HCT116 (cell line): ENCODE data around the gene C2CD2L. TPM values are rescaled to one million over a fixed set of nuclear protein-coding genes. Genes with fewer than 3 reads are reported as not detected.
"Not testable (repeated sequence)": the region's sequence is repeated elsewhere in the genome, so short reads cannot be mapped to it uniquely, and the experiment has no call there.

Experiments
- ATAC-seq: fragments of 200-7000 bp; cut with Tn5 transposase; 2 replicates; pipeline ENCODE4 v1.9.1; 2020; ENCODE audit warnings: mild to moderate bottlenecking, moderate library complexity
- BruUV-seq: library from RNA; stranded (reverse); fragments of 400-500 nt; replicated peaks from 2 replicates; lab custom pipeline; 2021; lab: Mats Ljungman, UMichigan
- CTCF ChIA-PET: fragments of 300-600 bp; sonication (Branson Sonifier 250); formaldehyde crosslinking; loops from one replicate; lab custom pipeline; 2021; ENCODE audit warnings: antibody characterized with exemption; lab: Charles Lee
- POLR2A ChIA-PET: fragments of 300-600, 350-600 bp; sonication (Branson Sonifier 250); formaldehyde crosslinking; loops from one replicate; lab custom pipeline; 2021; ENCODE audit warnings: antibody characterized with exemption; lab: Charles Lee
- RAD21 ChIA-PET, 2 experiments: fragments of 300-600 bp; sonication (Branson Sonifier 250); formaldehyde crosslinking; loops; one replicate each; lab custom pipeline; 2023; ENCODE audit warnings: low total read pairs in 2 of 2; ENCODE audit not compliant: uncharacterized antibody in 2 of 2, unreplicated experiment in 2 of 2, low non-redundant PET in 1 of 2; lab: Charles Lee
- DNase-seq: peaks from one replicate; pipeline ENCODE4 v3.0.0-alpha.2; 2010; ENCODE audit warnings: low read depth, low spot score
- H2AFZ ChIP-seq: fragments of 200-600 bp; shearing (Covaris generic), sonication (generic); 2 replicates; pipeline ENCODE4 v1.6.1; 2017; ENCODE audit warnings: low read depth, mixed run types, mixed read lengths, antibody characterized with exemption, low read length; ENCODE audit not compliant: poor library complexity, severe bottlenecking
- H3K27ac ChIP-seq: 2 replicates; pipeline ENCODE4 v1.5.1; 2012; ENCODE audit warnings: low read depth, low read length
- H3K27me3 ChIP-seq: fragments of 200-600 bp; sonication (generic); 2 replicates; pipeline ENCODE4 v1.6.1; 2016; ENCODE audit warnings: mixed run types, low read length, mixed read lengths; ENCODE audit not compliant: insufficient read depth
- H3K36me3 ChIP-seq, 2 experiments: fragments of 200-500 bp in 1 of 2; fragments of 200-600 bp in 1 of 2; sonication (Bioruptor generic) in 1 of 2; sonication (generic) in 1 of 2; 2 replicates each; pipeline versions ENCODE4 v1.5.1 to v1.6.1; 2014 to 2016; ENCODE audit warnings: low read length in 2 of 2, inconsistent platforms in 1 of 2, mixed read lengths in 1 of 2, mixed run types in 1 of 2; ENCODE audit not compliant: insufficient read depth in 2 of 2, control insufficient read depth in 1 of 2
- H3K4me1 ChIP-seq, 2 experiments: fragments of 200-600 bp in 1 of 2; sonication (generic) in 1 of 2; 2 replicates each; pipeline versions ENCODE4 v1.5.1 to v1.6.1; 2012 to 2017; ENCODE audit warnings: low read length in 2 of 2, inconsistent platforms in 1 of 2, mild to moderate bottlenecking in 1 of 2, mixed read lengths in 1 of 2, mixed run types in 1 of 2, moderate library complexity in 1 of 2; ENCODE audit not compliant: insufficient read depth in 2 of 2, control insufficient read depth in 1 of 2
- H3K4me2 ChIP-seq: fragments of 200-600 bp; sonication (generic); 2 replicates; pipeline ENCODE4 v1.6.1; 2017; ENCODE audit warnings: mixed run types, low read length, mixed read lengths
- H3K4me3 ChIP-seq, 2 experiments: fragments of 200-600 bp in 1 of 2; sonication (generic) in 1 of 2; replicated peaks in 1 of 2; 2 replicates each; pipeline ENCODE4 v1.5.1; 2011 to 2016; ENCODE audit warnings: low read length in 2 of 2, control low read depth in 1 of 2, low read depth in 1 of 2, mild to moderate bottlenecking in 1 of 2, mixed read lengths in 1 of 2, mixed run types in 1 of 2
- H3K79me2 ChIP-seq: fragments of 200-600 bp; sonication (generic); 2 replicates; pipeline ENCODE4 v1.6.1; 2017; ENCODE audit warnings: mild to moderate bottlenecking, mixed run types, low read length, moderate library complexity, mixed read lengths; ENCODE audit not compliant: insufficient read depth
- H3K9ac ChIP-seq: fragments of 200-600 bp; sonication (generic); 2 replicates; pipeline ENCODE4 v1.6.1; 2016; ENCODE audit warnings: low read length, mixed read lengths
- H3K9me2 ChIP-seq: fragments of 200-600 bp; sonication (generic), shearing (Covaris generic); 2 replicates; pipeline ENCODE4 v1.6.1; 2017; ENCODE audit warnings: mixed run types, mild to moderate bottlenecking, moderate library complexity; ENCODE audit not compliant: insufficient read depth
- H3K9me3 ChIP-seq, 2 experiments: fragments of 200-500 bp in 1 of 2; fragments of 200-600 bp in 1 of 2; sonication (Bioruptor generic) in 1 of 2; sonication (generic) in 1 of 2; 2 replicates each; pipeline ENCODE4 v1.6.1; 2014 to 2017; ENCODE audit warnings: low read length in 2 of 2, mixed read lengths in 2 of 2, inconsistent platforms in 1 of 2, low read depth in 1 of 2, mild to moderate bottlenecking in 1 of 2, mixed run types in 1 of 2, moderate library complexity in 1 of 2; ENCODE audit not compliant: control insufficient read depth in 1 of 2, insufficient read depth in 1 of 2
- H4K20me1 ChIP-seq: fragments of 200-600 bp; sonication (generic), shearing (Covaris generic); 2 replicates; pipeline ENCODE4 v1.6.1; 2017; ENCODE audit warnings: mixed run types, mild to moderate bottlenecking, moderate library complexity; ENCODE audit not compliant: insufficient read depth
- CBX3 ChIP-seq: IDR thresholded peaks from 2 replicates; pipeline ENCODE4 v1.6.1; 2012; ENCODE audit warnings: low read depth
- EGR1 ChIP-seq: IDR thresholded peaks from 2 replicates; pipeline ENCODE4 v1.6.1; 2012; ENCODE audit warnings: low read depth
- EZH2phosphoT487 ChIP-seq: fragments of 200-600 bp; IDR thresholded peaks from 2 replicates; pipeline ENCODE4 v1.6.1; 2018; ENCODE audit warnings: antibody characterized with exemption, borderline replicate concordance
- JUND ChIP-seq: IDR thresholded peaks from 2 replicates; pipeline ENCODE4 v1.6.1; 2012
- SRF ChIP-seq: IDR thresholded peaks from 2 replicates; pipeline ENCODE4 v1.6.1; 2012; ENCODE audit warnings: low read depth
- intact Hi-C: fragments of 100-400 bp; cut with micrococcal nuclease; formaldehyde crosslinking; loops from 2 replicates; pipeline ENCODE4 v1.10.0; 2022
- total RNA-seq: library from RNA; stranded (reverse); gene quantifications from one replicate; pipeline ENCODE4 v1.2.1, GENCODE V29; 2021; ENCODE audit not compliant: unreplicated experiment

Gene C2CD2L
- total RNA-seq, 1 experiment from 2014 or later, result 12.4 TPM

DNA sequence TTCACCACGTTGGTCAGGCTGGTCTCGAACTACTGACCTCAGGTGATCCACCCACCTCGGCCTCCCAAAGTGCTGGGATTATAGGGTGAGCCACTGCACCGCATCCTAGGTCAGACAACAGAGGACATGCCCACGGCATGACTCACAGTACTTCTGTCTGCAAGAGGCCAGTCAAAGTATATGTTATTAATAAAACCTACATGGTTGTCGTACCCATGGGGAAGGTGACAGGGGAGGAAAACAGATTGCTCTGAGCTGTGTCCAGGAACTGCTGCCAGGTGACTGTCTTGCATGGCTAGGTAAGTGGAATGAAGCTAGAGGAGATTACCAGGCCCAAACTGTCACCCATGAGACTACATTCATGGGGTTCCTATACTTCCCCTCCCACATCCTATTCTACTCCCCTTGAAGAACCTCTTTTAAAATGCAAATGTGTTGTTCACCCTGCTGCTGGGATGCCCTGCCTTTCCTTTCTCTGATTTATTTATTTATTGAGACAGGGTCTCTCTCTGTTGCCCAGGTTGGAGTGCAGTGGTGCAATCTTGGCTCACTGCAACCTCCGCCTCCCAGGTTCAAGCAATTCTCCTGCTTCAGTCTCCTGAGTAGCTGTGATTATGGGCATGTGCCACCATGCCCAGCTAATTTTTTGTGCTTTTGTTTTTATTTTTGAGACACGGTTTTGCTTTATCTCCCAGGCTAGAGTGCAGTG, 59.4 kb downstream of the C2CD2L start:
- peak overlapping the region; percentile 36; the same call in 1 of the 2 replicates for H3K27ac ChIP-seq
- H3K9me3 ChIP-seq, result no peaks in the 10 kb centered on the region
- no peak for DNase-seq
- H4K20me1 ChIP-seq, result no peaks in the 10 kb centered on the region
- H3K9ac ChIP-seq, result no peak overlapping the region
- no peak overlapping the region for H2AFZ ChIP-seq
- no peak overlapping the region for H3K4me3 ChIP-seq
- no peaks in the 10 kb centered on the region for H3K27me3 ChIP-seq
- H3K9me2 ChIP-seq, result no peaks in the 10 kb centered on the region
- ChIA-PET POLR2A (interaction anchor here (0.7 kb wide), 1 partner anchor 15 kb away, joined by 3 read pairs; no protein-coding TSS in a partner anchor), RAD21 (no interaction called here), CTCF (interaction anchor here (1.1 to 1.5 kb wide), 3 partner anchors 11 to 172 kb away, joined by 3 to 5 read pairs (median 4); partner anchors contain the start of gene CBL)
- H3K4me2 ChIP-seq, result peak overlapping the region; percentile 48
- no TSS peak for BruUV-seq
- no peaks in the 10 kb centered on the region for H3K36me3 ChIP-seq
- peaks cover 29 to 46% of the 10 kb centered on the region in 2 experiments for H3K4me1 ChIP-seq
- ATAC-seq, result peak; percentile 22
- TF ChIP-seq JUND (peak; percentile 50; the same call in 1 of the 2 replicates), EGR1 (peak; percentile 53), EZH2phosphoT487 (no peak), CBX3 (peak; percentile 36; the same call in 1 of the 2 replicates), SRF (no peak)
- TF ChIP-seq, all 23 proteins: peak for 3
- no peaks in the 10 kb centered on the region; the same call in 1 of the 2 replicates for H3K79me2 ChIP-seq
- intact Hi-C loops, result no loop called here

DNA sequence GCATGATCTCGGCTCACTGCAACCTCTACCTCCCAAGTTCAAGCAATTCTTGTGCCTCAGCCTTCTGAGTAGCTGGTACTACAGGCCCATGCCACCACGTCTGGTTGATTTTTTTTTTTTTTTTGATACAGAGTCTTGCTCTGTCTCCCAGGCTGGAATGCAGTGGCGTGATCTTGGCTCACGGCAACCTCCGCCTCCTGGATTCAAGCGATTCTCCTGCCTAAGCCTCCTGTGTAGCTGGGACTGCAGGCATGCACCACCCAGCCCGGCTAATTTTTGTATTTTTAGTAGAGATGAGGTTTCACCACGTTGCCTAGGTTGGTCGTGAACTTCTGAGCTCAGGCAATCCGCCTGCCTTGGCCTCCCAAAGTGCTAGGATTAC, 59.9 kb downstream of the C2CD2L start:
- DNase-seq, H3K4me3 ChIP-seq, H3K36me3 ChIP-seq, BruUV-seq, H3K4me2 ChIP-seq, ATAC-seq, H2AFZ ChIP-seq, H3K79me2 ChIP-seq, intact Hi-C loops, H3K9ac ChIP-seq, H3K9me3 ChIP-seq, RAD21 ChIA-PET, H3K9me2 ChIP-seq, H3K27me3 ChIP-seq, H4K20me1 ChIP-seq: not testable (repeated sequence)
- POLR2A ChIA-PET, result interaction anchor here (0.7 kb wide), 1 partner anchor 16 kb away, joined by 3 read pairs; no protein-coding TSS in a partner anchor
- Histone ChIP-seq H3K4me1 (peaks cover 29 to 46% of the 10 kb centered on the region in 2 experiments), H3K27ac (peak overlapping the region; percentile 36; the same call in 1 of the 2 replicates)
- CTCF ChIA-PET, result interaction anchor here (0.8 to 1.5 kb wide), 4 partner anchors 10 to 171 kb away, joined by 3 to 5 read pairs (median 4); partner anchors contain the start of gene CBL
